Activated T-cell treated with anti-CD3 and anti-CD28 coated beads, Interleukin-2, amount 50 U/mL, for 72 hours (primary cell): ENCODE data around the gene NEGR1. TPM values are rescaled to one million over a fixed set of nuclear protein-coding genes. Genes with fewer than 3 reads are reported as not detected.
A peak's percentile ranks its signal among the peaks of the same experiment; 100 is the strongest.
"Not testable (repeated sequence)": the region's sequence is repeated elsewhere in the genome, so short reads cannot be mapped to it uniquely, and the experiment has no call there.

Experiments used
- ATAC-seq, 2 donors: fragments of 150-1000 bp; cut with Tn5 transposase; replicated peaks in 1 of 2; 2 replicates each; pipeline ENCODE4 v1.10.0; 2021; ENCODE audit warnings: moderate library complexity in 2 of 2, mild to moderate bottlenecking in 1 of 2
- DNase-seq, 2 donors: peaks; one replicate each; pipeline ENCODE4 v3.0.0; 2021 to 2022; ENCODE audit warnings: mixed read lengths in 1 of 2
- H3K27ac Mint-ChIP-seq: one replicate; pipeline ENCODE4 v1.8.0; 2022; ENCODE audit warnings: mild to moderate bottlenecking, moderate library complexity, mixed read lengths
- H3K27me3 Mint-ChIP-seq: one replicate; pipeline ENCODE4 v1.8.0; 2022; ENCODE audit warnings: low read depth, mixed read lengths
- H3K36me3 Mint-ChIP-seq, 2 donors: one replicate each; pipeline ENCODE4 v1.8.0; 2022; ENCODE audit warnings: mixed read lengths in 2 of 2, mild to moderate bottlenecking in 1 of 2; ENCODE audit not compliant: insufficient read depth in 2 of 2
- H3K4me1 Mint-ChIP-seq: one replicate; pipeline ENCODE4 v1.8.0; 2022; ENCODE audit warnings: low read depth, mixed read lengths
- H3K4me3 Mint-ChIP-seq, 2 donors: one replicate each; pipeline ENCODE4 v1.8.0; 2022; ENCODE audit warnings: mild to moderate bottlenecking in 2 of 2, mixed read lengths in 2 of 2, moderate library complexity in 2 of 2
- H3K9me3 Mint-ChIP-seq, 2 donors: one replicate each; pipeline ENCODE4 v1.8.0; 2022; ENCODE audit warnings: mixed read lengths in 2 of 2
- total RNA-seq, 2 donors: library from RNA; stranded (reverse); gene quantifications; one replicate each; pipeline ENCODE4 v1.2.3, GENCODE V29; 2022

NEGR1 gene
- total RNA-seq, 2 donors from 2014 or later: 0.24 TPM; not detected in 1

DNA sequence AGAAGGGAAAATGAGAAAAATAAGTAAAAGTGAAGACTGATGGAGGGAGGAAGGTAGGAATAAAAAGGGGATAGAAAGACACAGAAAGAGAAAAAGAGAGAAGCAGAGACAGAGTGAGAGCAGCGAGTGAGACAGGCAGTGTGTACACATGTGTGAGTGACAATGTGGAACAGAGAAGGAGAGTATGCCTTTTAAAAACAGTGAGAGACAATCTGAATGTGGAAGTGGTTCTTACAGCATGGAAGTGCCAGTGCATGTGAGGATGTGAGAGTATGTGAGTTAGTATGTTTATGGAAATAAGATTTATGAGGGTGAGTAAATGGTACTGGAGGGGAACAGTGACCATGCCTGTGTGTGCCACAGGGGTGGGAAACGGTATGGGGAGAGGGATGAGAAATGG, 1.2 kb downstream of the NEGR1 start:
- H3K27ac Mint-ChIP-seq: no peak overlapping the region
- H3K4me3 Mint-ChIP-seq: peak overlapping the region in 1 of 2 donors; percentile 78
- DNase-seq (no peak), ATAC-seq (no peak)
- H3K27me3 Mint-ChIP-seq: peaks cover 24% of the 10 kb centered on the region
- no peaks in the 10 kb centered on the region for H3K9me3 Mint-ChIP-seq
- H3K36me3 Mint-ChIP-seq: peaks cover 0 to 2% of the 10 kb centered on the region in 2 donors
- peaks cover 6% of the 10 kb centered on the region for H3K4me1 Mint-ChIP-seq

DNA sequence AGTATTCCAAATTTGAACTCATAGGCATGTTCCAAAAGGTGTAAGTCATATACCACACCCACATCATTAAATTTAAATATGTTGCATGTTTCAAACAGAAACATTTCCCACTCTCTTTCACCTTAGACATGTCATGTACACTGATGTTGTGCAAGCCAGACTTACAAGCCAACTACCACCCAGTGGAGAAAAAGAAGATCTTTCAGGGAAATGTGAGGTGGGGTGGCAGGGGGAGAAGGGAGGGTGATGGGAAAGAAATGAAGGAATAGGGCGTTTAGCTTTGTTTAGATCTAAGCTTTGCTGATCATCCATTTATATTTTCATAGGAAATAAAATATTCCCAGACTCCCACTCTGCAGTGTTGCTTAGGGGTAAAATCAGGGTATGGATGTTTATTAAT, 1.6 kb downstream of the NEGR1 start:
- Mint-ChIP-seq H3K27me3 (peaks cover 24% of the 10 kb centered on the region), H3K36me3 (peaks cover 0 to 2% of the 10 kb centered on the region in 2 donors), H3K4me3 (peak overlapping the region in 1 of 2 donors; percentile 40), H3K4me1 (peaks cover 6% of the 10 kb centered on the region), H3K27ac (no peak overlapping the region), H3K9me3 (no peaks in the 10 kb centered on the region)
- ATAC-seq: no peak
- DNase-seq: no peak

- Mint-ChIP-seq H3K36me3 (peaks cover 0 to 2% of the 10 kb centered on the region in 2 donors), H3K4me3 (no peak overlapping the region), H3K4me1 (peaks cover 6% of the 10 kb centered on the region), H3K27ac (no peak overlapping the region), H3K27me3 (peaks cover 24% of the 10 kb centered on the region), H3K9me3 (no peaks in the 10 kb centered on the region)
- ATAC-seq (no peak), DNase-seq (no peak)
Measured at GRCh38 chr1:72280131-72280530, 2.2 kb downstream of the NEGR1 start.

- Mint-ChIP-seq H3K36me3 (peaks cover 0 to 2% of the 10 kb centered on the region in 2 donors), H3K27ac (no peak overlapping the region), H3K4me1 (peaks cover 6% of the 10 kb centered on the region), H3K4me3 (no peak overlapping the region), H3K27me3 (peaks cover 24% of the 10 kb centered on the region), H3K9me3 (no peaks in the 10 kb centered on the region)
- ATAC-seq (no peak), DNase-seq (no peak)
Measured at GRCh38 chr1:72278461-72278860, 3.9 kb downstream of the NEGR1 start.

DNA sequence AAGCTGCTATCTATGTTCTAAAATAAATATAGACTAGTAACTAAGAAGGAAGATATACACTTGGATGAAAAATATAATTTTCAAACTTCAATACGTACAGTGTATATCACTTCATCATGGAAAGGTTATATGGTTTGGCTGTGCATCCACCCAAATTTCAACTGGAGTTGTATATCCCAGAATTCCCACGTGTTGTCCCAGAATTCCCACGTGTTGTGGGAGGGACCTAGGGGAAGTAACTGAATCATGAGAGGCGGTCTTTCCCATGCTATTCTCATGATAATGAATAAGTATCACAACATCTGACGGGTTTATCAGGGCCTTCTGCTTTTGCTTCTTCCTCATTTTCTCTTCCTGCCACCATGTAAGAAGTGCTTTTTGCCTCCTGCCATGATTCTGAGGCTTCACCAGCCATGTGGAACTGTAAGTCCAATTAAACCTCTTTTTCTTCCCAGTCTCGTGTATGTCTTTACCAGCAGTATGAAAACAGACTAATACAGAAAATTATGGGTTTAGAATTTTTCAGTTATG, 10.7 kb downstream of the NEGR1 start:
- Mint-ChIP-seq H3K4me1 (no peaks in the 10 kb centered on the region), H3K27me3 (no peaks in the 10 kb centered on the region), H3K4me3 (no peak overlapping the region), H3K36me3 (no peaks in the 10 kb centered on the region), H3K27ac (no peak overlapping the region), H3K9me3 (peaks cover 0 to 2% of the 10 kb centered on the region in 2 donors)
- DNase-seq (no peak), ATAC-seq (no peak)

DNA sequence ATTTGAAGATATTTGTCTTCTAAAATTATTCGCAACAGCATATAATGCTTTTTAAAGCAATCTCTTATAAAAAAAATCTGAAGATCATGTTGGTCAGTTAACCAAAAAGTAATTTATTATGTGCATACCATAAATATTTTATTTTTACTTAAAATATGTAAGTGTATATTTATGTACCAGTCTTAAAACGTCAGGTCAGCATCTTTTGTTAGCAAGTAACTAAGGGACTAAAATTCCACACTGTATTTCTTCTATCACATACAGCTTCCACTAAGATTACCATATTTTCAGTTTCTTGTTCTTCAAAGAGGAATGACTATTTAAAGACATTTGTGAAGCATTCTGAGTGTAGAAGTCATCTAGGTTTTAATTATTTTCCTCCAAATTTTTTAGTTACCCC, 19.6 kb downstream of the NEGR1 start:
- ATAC-seq (no peak), DNase-seq (no peak)
- Mint-ChIP-seq H3K36me3 (no peaks in the 10 kb centered on the region), H3K4me3 (no peak overlapping the region), H3K27me3 (no peaks in the 10 kb centered on the region), H3K27ac (no peak overlapping the region), H3K9me3 (no peaks in the 10 kb centered on the region), H3K4me1 (no peaks in the 10 kb centered on the region)

DNA sequence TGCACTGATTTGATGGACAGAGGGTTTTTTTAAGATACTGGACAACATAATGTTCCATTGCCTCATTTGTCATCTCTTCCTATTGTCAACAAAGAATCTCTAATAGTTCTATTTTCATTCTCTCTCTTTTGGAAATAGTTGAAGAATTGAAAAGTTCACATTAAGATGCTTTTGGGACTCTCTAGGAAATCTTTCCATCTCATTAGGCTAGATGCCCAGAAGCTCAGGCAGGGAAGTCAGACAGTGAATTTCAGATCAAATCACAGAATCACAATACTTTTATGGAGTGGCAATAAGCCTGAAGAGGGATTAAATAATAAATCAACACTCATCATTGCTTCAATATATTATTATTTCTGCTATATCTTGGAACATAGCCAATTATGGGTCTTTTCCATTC, 29.2 kb downstream of the NEGR1 start:
- H3K27me3 Mint-ChIP-seq: no peaks in the 10 kb centered on the region
- no peak for DNase-seq
- H3K27ac Mint-ChIP-seq: no peak overlapping the region
- H3K4me1 Mint-ChIP-seq: no peaks in the 10 kb centered on the region
- peaks cover 0 to 1% of the 10 kb centered on the region in 2 donors for H3K36me3 Mint-ChIP-seq
- no peak for ATAC-seq
- H3K4me3 Mint-ChIP-seq: no peak overlapping the region
- peaks cover 0 to 3% of the 10 kb centered on the region in 2 donors for H3K9me3 Mint-ChIP-seq

- no peak overlapping the region for H3K4me3 Mint-ChIP-seq
- DNase-seq (no peak), ATAC-seq (no peak)
- no peaks in the 10 kb centered on the region for H3K36me3 Mint-ChIP-seq
- H3K27ac Mint-ChIP-seq: no peak overlapping the region
- no peaks in the 10 kb centered on the region for H3K4me1 Mint-ChIP-seq
- H3K27me3 Mint-ChIP-seq: no peaks in the 10 kb centered on the region
- peaks cover 0 to 4% of the 10 kb centered on the region in 2 donors for H3K9me3 Mint-ChIP-seq
Measured at GRCh38 chr1:72241397-72241796, 40.9 kb downstream of the NEGR1 start.

DNA sequence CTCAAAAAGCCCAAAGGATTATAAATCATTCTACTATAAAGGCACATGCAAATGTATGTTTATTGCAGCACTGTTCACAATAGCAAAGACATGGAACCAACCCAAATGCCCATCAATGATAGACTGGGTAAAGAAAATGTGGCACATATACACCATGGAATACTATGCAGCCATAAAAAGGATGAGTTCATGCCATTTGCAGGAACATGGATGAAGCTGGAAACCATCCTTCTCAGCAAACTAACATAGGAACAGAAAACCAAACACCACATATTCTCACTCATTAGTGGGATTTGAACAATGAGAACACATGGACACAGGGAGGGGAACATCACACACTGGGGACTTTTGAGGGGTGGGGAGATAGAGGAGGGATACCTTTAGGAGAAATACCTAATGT, 46.4 kb downstream of the NEGR1 start:
- DNase-seq, H3K4me1 Mint-ChIP-seq, H3K27me3 Mint-ChIP-seq, H3K27ac Mint-ChIP-seq, H3K4me3 Mint-ChIP-seq, H3K36me3 Mint-ChIP-seq, ATAC-seq: not testable (repeated sequence)
- H3K9me3 Mint-ChIP-seq: peaks cover 2 to 11% of the 10 kb centered on the region in 2 donors

DNA sequence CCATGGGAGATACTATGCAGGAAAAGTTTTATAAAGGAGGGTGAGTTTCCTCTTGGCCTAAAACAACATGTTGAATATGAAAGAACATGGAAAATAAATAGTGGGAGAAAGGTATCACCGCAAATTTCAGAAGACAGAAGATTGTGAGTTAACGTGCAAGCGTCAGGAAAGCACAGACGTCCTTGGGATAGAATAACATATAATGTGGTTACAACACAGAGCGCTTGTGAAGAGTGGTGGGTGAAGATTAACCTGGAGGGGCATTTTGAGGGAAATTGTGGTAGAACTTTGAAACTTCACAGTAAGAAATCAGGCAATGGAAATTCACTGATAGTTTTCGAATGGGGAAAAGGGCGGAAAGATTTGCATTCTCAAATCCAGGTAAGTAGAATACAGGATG, 47.3 kb downstream of the NEGR1 start:
- no peaks in the 10 kb centered on the region for H3K36me3 Mint-ChIP-seq
- H3K9me3 Mint-ChIP-seq: peaks cover 2 to 8% of the 10 kb centered on the region in 2 donors
- DNase-seq (no peak), ATAC-seq (no peak)
- H3K4me3 Mint-ChIP-seq: no peak overlapping the region
- no peak overlapping the region for H3K27ac Mint-ChIP-seq
- H3K4me1 Mint-ChIP-seq: no peaks in the 10 kb centered on the region
- H3K27me3 Mint-ChIP-seq: no peaks in the 10 kb centered on the region

DNA sequence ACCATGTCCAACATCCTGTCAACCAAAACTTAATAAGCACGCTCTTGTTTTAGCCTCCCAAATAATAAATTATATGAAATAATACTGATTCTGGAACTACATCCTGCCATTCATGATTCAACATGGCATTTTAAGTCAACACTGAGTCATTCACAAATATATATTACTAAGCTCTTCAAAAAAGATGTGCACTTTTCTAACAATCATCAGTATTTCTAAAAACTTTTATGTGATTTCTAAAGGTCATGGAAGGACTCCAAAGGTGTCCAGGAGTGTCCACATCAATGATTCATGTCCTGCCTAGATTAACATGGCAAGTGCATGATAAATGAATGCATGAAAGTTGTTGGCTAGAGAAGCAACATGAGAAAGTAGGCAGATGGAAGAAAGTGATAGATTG, 51.6 kb downstream of the NEGR1 start:
- Mint-ChIP-seq H3K27ac (no peak overlapping the region), H3K4me3 (no peak overlapping the region), H3K4me1 (no peaks in the 10 kb centered on the region), H3K36me3 (no peaks in the 10 kb centered on the region), H3K9me3 (peaks cover 2 to 7% of the 10 kb centered on the region in 2 donors), H3K27me3 (no peaks in the 10 kb centered on the region)
- no peak for DNase-seq
- ATAC-seq: no peak

DNA sequence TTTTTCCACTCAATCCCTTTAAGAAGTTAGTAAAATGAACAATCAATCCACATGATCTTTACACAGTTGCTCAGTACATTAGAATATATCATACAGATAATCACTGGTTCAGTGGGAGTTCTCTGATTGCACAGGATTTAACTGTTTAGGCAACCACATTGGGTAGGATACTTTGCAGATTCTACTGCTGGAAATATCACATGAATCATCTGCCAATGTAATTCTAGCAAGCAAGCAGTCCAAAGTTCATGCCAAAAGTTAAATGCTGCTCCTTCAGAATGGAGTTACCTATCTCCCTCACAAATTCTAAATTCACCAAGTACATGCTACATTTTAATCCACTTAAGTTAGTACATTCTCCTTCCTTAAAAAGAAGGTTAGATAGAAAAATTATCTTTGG, 52.4 kb downstream of the NEGR1 start:
- Mint-ChIP-seq H3K9me3 (peaks cover 2 to 4% of the 10 kb centered on the region in 2 donors), H3K27me3 (no peaks in the 10 kb centered on the region), H3K4me3 (no peak overlapping the region), H3K4me1 (no peaks in the 10 kb centered on the region), H3K36me3 (no peaks in the 10 kb centered on the region), H3K27ac (no peak overlapping the region)
- DNase-seq (no peak), ATAC-seq (no peak)

DNA sequence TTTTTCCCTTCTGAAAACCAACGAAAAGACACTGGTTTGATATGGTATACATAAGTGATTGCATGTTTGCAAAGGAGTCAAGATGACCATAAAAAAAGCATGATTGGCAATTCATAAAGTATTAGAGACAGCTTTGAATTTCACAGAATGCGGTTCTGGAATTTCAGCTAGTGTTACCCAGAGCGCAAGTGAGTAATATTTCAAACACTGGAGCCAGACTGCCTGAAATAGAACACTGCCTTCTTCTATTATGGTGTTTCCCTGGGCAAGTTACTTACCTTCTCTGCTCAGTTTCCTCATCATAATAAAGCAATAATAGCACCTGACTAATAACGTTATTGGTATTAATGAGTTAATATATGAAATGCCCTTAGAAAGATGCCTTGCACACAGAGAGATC, 54.7 kb downstream of the NEGR1 start:
- ATAC-seq: no peak
- Mint-ChIP-seq H3K9me3 (no peaks in the 10 kb centered on the region), H3K27me3 (no peaks in the 10 kb centered on the region), H3K36me3 (no peaks in the 10 kb centered on the region), H3K27ac (no peak overlapping the region), H3K4me3 (no peak overlapping the region), H3K4me1 (no peaks in the 10 kb centered on the region)
- DNase-seq: no peak

DNA sequence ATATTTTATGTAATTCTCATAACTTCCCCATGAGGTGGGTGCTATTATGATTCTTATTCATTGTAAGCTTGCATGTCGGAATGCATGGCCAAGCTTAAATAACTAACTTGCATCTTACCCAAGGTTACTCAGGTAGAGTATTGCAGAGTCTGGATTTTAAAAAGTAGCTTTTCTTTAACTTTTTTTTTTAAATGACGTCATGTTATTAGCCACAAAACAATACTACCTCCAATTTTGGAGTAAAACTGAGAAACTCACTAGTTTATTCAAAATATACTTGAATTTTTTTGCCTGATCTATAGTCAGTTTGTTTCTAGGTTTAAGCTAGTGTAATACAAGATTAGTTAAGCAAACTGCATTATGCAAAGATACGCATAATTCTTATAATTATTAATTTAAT, 57.8 kb downstream of the NEGR1 start:
- H3K36me3 Mint-ChIP-seq: peaks cover 0 to 2% of the 10 kb centered on the region in 2 donors

More for the DNA sequence above, 57.8 kb downstream of the NEGR1 start:
- Mint-ChIP-seq H3K9me3 (no peaks in the 10 kb centered on the region), H3K4me3 (no peak overlapping the region), H3K27ac (no peak overlapping the region), H3K4me1 (no peaks in the 10 kb centered on the region), H3K27me3 (no peaks in the 10 kb centered on the region)
- DNase-seq (no peak), ATAC-seq (no peak)
